Fibroblast of lung (primary cell): ENCODE results near the gene OR5K4. TPM values are rescaled to one million over a fixed set of nuclear protein-coding genes. Genes with fewer than 3 reads are reported as not detected.

Experiments
- DNase-seq, 2 donors: peaks; one replicate each; pipeline versions ENCODE4 v3.0.0 to v3.0.0-alpha.2; 2010; ENCODE audit warnings: low read depth in 2 of 2
- H2AFZ ChIP-seq: 2 replicates; pipeline ENCODE4 v1.5.1; 2012; ENCODE audit warnings: low read length, control low read depth, inconsistent platforms
- H3K27ac ChIP-seq: 2 replicates; pipeline ENCODE4 v1.5.1; 2011; ENCODE audit warnings: low read length, control low read depth; ENCODE audit not compliant: insufficient read depth
- H3K27me3 ChIP-seq: 2 replicates; pipeline ENCODE4 v1.5.1; 2011; ENCODE audit warnings: mild to moderate bottlenecking, low read length; ENCODE audit not compliant: control insufficient read depth, insufficient read depth
- H3K36me3 ChIP-seq: 2 replicates; pipeline ENCODE4 v1.5.1; 2011; ENCODE audit warnings: low read length; ENCODE audit not compliant: control insufficient read depth, insufficient read depth
- H3K4me1 ChIP-seq: 2 replicates; pipeline ENCODE4 v1.5.1; 2011; ENCODE audit warnings: low read length; ENCODE audit not compliant: control insufficient read depth, insufficient read depth; ENCODE audit errors: extremely low read depth
- H3K4me2 ChIP-seq: 2 replicates; pipeline ENCODE4 v1.5.1; 2011; ENCODE audit warnings: low read length, control low read depth; ENCODE audit not compliant: insufficient read depth; ENCODE audit errors: extremely low read depth
- H3K4me3 ChIP-seq, 4 experiments: fragments of 200-600 bp in 1 of 4; sonication (generic) in 1 of 4; replicated peaks in 1 of 4; 2 replicates each; pipeline ENCODE4 v1.5.1; 2011 to 2016; ENCODE audit warnings: low read length in 4 of 4, low read depth in 3 of 4, mild to moderate bottlenecking in 3 of 4, control low read depth in 2 of 4, inconsistent platforms in 1 of 4, mixed read lengths in 1 of 4; ENCODE audit not compliant: insufficient read depth in 1 of 4; ENCODE audit errors: control extremely low read depth in 1 of 4
- H3K79me2 ChIP-seq: 2 replicates; pipeline ENCODE4 v1.5.1; 2012; ENCODE audit warnings: mild to moderate bottlenecking, low read length, inconsistent platforms; ENCODE audit not compliant: control insufficient read depth, insufficient read depth
- H3K9ac ChIP-seq: 2 replicates; pipeline ENCODE4 v1.5.1; 2011; ENCODE audit warnings: mild to moderate bottlenecking, low read length, control low read depth; ENCODE audit not compliant: insufficient read depth
- H3K9me3 ChIP-seq: 2 replicates; pipeline ENCODE4 v1.5.1; 2012; ENCODE audit warnings: low read depth, low read length; ENCODE audit not compliant: control insufficient read depth, insufficient read depth
- H4K20me1 ChIP-seq: 2 replicates; pipeline ENCODE4 v1.5.1; 2011; ENCODE audit warnings: low read length; ENCODE audit not compliant: control insufficient read depth, insufficient read depth; ENCODE audit errors: extremely low read depth
- EZH2 ChIP-seq: IDR thresholded peaks from 2 replicates; pipeline ENCODE4 v1.5.1; 2012; ENCODE audit warnings: low read length, control low read depth, mild to moderate bottlenecking; ENCODE audit errors: missing control alignments
- polyA plus RNA-seq, 2 donors: library from polyadenylated mRNA; depleted of rRNA in 1 of 2; stranded (reverse) in 1 of 2; unstranded in 1 of 2; fragments of >200 nt; gene quantifications; 2 replicates each; pipeline ENCODE4 v1.2.1, GENCODE V29; 2011 to 2012; ENCODE audit warnings: missing spikeins in 1 of 2
- total RNA-seq: library from RNA; depleted of rRNA; stranded (reverse); fragments of >200 nt; gene quantifications from 2 replicates; pipeline ENCODE4 v1.2.1, GENCODE V29; 2014
- TF ChIP-seq, protein P1 (sequence below), 2 donors: IDR thresholded peaks in 1 of 2; conservative IDR thresholded peaks in 1 of 2; 1 replicate in 1 of 2; 2 replicates in 1 of 2; pipeline ENCODE4 v1.5.1; 2011 to 2012; ENCODE audit warnings: low read length in 2 of 2, control low read depth in 1 of 2, inconsistent platforms in 1 of 2, low read depth in 1 of 2, mild to moderate bottlenecking in 1 of 2

OR5K4 gene
- total and polyA plus RNA-seq, 2 donors (not counting 1 experiment from before 2014, with no cell fraction given), result not detected

DNA sequence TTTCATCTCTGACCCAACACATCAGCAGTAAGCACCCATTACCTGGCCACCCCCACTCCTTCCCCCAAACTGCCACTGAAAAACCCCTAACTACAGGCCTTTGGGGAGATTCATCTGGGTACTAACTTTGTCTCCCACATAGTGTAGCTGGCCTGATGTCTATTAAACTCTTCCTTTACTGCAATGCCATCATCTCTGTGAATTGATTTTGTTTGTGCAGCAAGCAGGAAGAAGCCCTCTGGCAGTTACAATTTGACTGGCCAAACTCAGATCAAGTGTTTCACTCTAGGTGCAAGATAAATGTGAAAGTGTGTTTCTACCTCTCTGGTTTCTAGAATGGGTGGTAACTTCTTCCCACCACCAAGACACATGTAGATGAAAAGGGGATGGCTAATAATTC is 26.7 kb upstream of the OR5K4 start:
- no peaks in the 10 kb centered on the region for H3K4me1 ChIP-seq
- H3K27ac ChIP-seq, result no peak overlapping the region
- no peaks in the 10 kb centered on the region for H3K36me3 ChIP-seq
- H3K9me3 ChIP-seq, result no peaks in the 10 kb centered on the region
- TF ChIP-seq EZH2, result no peak
- TF ChIP-seq, protein P1, sequence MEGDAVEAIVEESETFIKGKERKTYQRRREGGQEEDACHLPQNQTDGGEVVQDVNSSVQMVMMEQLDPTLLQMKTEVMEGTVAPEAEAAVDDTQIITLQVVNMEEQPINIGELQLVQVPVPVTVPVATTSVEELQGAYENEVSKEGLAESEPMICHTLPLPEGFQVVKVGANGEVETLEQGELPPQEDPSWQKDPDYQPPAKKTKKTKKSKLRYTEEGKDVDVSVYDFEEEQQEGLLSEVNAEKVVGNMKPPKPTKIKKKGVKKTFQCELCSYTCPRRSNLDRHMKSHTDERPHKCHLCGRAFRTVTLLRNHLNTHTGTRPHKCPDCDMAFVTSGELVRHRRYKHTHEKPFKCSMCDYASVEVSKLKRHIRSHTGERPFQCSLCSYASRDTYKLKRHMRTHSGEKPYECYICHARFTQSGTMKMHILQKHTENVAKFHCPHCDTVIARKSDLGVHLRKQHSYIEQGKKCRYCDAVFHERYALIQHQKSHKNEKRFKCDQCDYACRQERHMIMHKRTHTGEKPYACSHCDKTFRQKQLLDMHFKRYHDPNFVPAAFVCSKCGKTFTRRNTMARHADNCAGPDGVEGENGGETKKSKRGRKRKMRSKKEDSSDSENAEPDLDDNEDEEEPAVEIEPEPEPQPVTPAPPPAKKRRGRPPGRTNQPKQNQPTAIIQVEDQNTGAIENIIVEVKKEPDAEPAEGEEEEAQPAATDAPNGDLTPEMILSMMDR (conservative IDR thresholded peaks at IDR 0.05 in 1 of 2, IDR thresholded peaks at IDR 0.05 in 1 of 2; ENCODE audit: low read depth in 1 of 2, low read length in 2 of 2), result no peak
- no peak overlapping the region for H3K4me2 ChIP-seq
- H3K27me3 ChIP-seq, result no peaks in the 10 kb centered on the region
- H4K20me1 ChIP-seq, result no peaks in the 10 kb centered on the region
- no peak overlapping the region for H3K9ac ChIP-seq
- no peak overlapping the region for H2AFZ ChIP-seq
- H3K4me3 ChIP-seq, result no peak overlapping the region
- DNase-seq, result no peak
- no peaks in the 10 kb centered on the region for H3K79me2 ChIP-seq

DNA sequence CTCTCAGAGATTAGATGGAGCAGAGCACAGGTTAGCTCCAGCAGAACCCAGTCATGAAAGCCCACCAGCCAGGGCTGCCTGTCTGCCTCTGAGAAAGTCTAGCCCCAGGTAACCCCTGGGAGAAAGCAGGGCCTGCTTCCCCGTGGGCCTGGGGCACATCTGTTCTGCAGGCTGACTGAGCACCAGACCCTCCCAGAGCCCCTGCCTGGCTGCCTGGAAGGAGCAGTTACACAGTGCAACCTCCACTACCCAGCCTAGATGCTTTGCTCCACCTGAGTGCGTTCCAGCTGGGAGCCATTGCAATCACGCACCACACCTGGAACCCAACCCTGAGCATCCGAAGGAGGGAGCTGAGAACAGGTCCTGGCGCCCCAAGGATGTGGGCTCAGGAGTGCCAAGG is 24.7 kb upstream of the OR5K4 start:
- no peak overlapping the region for H2AFZ ChIP-seq
- DNase-seq, result no peak

DNA sequence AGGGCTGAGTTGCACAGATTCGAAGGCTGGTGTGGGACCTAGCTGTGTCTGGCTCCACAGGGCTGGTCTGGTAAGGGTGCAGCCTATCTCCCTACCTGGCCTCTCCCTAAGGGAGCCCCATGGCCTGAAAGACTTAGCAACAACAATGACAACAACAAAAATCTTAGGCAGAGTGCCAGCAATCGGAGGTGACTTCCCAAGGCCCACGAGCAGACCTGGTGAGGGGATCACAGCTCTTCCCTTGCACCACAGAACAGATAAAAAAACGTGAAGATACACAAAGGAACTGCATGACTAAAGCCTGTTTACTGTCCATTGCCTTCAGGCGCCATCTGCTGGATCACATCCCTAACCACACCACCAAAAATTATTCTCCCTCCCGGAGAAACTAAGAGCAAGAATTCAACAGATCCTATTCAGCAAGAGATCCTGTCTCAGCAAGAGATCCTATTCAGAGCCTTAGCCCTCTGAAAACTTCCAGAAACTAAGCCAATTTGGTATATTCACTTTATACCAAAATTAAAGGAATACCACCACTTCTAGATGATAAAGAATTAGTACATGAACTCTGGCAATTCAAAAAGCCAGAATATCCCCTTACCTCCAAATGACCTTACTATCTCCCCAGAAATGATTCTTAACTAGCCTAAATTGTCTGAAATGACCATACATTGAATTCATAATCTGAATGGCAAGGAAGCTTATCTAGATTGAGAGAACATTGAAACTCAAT is 24.1 kb upstream of the OR5K4 start:
- Histone ChIP-seq H3K4me3 (no peak overlapping the region), H3K9me3 (no peaks in the 10 kb centered on the region), H3K27me3 (no peaks in the 10 kb centered on the region), H3K9ac (no peak overlapping the region), H2AFZ (no peak overlapping the region), H4K20me1 (no peaks in the 10 kb centered on the region), H3K79me2 (no peaks in the 10 kb centered on the region), H3K36me3 (no peaks in the 10 kb centered on the region), H3K4me2 (no peak overlapping the region), H3K27ac (no peak overlapping the region), H3K4me1 (no peaks in the 10 kb centered on the region)
- TF ChIP-seq, protein P1 (conservative IDR thresholded peaks at IDR 0.05 in 1 of 2, IDR thresholded peaks at IDR 0.05 in 1 of 2; ENCODE audit: low read depth in 1 of 2, low read length in 2 of 2), result peak; percentile 85
- TF ChIP-seq EZH2, result no peak
- peak; percentile 20 to 50 for DNase-seq

More for the DNA sequence above, 24.7 kb upstream of the OR5K4 start:
- Histone ChIP-seq H3K4me2 (no peak overlapping the region), H3K27me3 (no peaks in the 10 kb centered on the region), H3K4me3 (no peak overlapping the region), H3K9ac (no peak overlapping the region), H3K79me2 (no peaks in the 10 kb centered on the region), H4K20me1 (no peaks in the 10 kb centered on the region), H3K9me3 (no peaks in the 10 kb centered on the region), H3K4me1 (no peaks in the 10 kb centered on the region), H3K36me3 (no peaks in the 10 kb centered on the region), H3K27ac (no peak overlapping the region)
- TF ChIP-seq, protein P1 (conservative IDR thresholded peaks at IDR 0.05 in 1 of 2, IDR thresholded peaks at IDR 0.05 in 1 of 2; ENCODE audit: low read depth in 1 of 2, low read length in 2 of 2), result no peak
- TF ChIP-seq EZH2, result no peak
